CD4-positive, alpha-beta T cell treated with Interleukin-6 at 100 ng/mL for 8 hours (primary cell): Measurements from ENCODE around the gene ADK.
A peak's percentile ranks its signal among the peaks of the same experiment; 100 is the strongest.
"Not testable (repeated sequence)": the region's sequence is repeated elsewhere in the genome, so short reads cannot be mapped to it uniquely, and the experiment has no call there.

Experiments used
- DNase-seq: peaks from one replicate; pipeline ENCODE4 v3.0.0-alpha.2; 2020; ENCODE audit warnings: mixed read lengths, low spot score

The ADK gene

DNA sequence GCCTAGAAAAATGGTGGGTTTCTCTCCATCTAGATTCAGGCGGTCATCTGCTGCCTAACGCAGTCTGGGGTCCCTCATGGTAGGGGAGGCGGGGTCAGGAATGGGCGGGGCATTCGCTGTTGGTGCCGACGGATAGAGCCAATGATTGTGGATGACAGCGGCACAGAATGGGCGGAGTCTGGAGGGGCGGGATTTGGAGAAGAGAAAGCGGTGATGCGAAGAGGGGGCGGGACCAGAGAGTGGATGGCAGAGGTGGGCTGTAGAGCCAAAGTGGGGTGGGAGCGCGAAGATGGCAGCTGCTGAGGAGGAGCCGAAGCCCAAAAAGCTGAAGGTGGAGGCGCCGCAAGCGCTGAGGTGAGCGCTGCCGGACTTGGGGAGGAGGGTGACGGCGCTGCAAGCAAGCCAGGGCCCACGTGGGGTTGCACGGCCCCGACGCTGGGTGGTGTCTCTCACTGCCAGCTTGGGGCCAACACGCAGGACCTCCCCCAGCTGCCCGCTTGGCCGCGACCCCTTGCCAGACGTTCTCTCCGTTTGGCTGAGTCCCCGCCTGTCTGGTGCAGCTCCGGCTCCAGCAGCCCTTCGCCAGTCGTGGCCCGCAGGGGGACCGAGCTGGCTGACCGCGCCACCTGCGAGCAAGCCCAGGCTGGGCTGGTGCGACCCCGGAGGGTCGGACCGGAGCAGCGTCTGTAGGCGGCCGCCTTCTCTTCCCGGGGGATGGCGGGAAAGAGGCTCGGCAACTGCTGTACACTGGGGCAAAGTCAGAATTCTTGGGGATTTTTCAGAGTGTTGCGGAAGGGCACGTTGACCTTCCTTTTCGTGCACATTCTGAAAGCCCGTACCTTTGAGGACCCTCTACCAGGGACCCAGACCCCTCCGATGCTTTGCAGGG lies at the start of gene ADK:
ADK (plus strand) TSS at position 232 of the 889 bp plus-strand sequence; CDS start at position 290, 58 bp downstream.
- peak; percentile 99 for DNase-seq

DNA sequence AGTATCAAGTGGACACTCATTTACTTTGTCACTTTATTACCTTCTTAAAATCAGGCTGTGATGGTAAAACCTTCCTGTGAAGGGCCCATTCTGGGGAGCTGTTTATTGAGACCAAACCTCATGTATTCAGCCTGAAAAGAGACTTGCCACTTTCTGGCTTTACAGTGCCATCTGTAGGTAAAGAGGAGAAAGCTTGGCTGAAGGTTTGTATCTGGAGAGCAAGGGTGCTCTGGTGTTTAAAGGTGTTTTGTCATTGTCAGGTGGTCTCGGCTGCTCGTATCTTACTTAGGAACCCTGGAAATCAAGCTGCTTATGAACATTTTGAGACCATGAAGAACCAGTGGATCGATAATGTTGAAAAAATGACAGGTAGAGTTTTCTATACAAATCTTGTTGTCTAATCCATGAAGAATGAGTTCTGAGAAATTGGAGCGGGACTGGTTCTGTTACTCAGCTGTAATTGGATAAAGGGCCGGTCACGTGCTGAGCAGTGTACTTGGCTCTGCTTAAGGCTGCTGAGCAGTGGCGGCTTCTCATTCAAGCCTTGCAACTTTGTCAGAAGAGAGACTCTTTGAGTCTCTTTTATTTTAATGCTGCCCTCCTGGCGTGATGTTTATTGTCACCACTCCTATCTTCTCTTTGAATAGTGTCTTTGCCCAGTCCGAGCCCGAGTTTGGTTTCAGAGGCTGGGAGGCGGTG lies 47.3 kb upstream of the ADK start:
- no peak for DNase-seq

DNA sequence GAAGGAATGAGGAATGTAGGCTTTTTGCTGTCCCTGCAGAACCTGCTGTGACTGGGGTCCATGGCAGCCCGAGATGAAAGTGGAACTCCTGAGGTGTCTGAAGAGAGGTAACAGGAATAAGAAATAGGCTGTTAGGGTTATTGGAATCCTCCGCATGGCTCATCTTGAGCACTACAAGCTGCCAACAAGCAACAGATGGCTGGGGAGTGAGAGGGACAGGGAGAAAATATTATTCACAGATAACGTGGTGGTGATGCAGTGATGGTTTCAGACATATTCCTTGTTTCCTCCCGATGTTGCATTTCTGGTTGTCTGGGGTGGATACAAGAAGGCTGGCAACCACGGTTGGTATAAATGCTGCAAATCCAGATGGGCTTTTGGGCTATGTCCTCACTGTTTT lies 46.5 kb upstream of the ADK start:
- no peak for DNase-seq

DNA sequence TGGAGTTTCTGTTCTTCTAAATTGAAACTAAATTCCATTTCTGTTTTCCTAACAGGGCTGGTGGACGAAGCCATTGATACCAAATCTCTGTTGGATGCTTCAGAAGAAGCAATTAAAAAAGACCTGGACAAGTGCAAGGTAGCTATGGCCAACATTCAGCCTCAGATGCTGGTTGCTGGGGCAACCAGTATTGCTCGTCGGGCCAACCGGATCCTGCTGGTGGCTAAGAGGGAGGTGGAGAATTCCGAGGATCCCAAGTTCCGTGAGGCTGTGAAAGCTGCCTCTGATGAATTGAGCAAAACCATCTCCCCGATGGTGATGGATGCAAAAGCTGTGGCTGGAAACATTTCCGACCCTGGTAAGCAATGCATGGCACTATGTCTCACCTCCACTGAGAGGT lies 46.0 kb upstream of the ADK start:
- no peak for DNase-seq

DNA sequence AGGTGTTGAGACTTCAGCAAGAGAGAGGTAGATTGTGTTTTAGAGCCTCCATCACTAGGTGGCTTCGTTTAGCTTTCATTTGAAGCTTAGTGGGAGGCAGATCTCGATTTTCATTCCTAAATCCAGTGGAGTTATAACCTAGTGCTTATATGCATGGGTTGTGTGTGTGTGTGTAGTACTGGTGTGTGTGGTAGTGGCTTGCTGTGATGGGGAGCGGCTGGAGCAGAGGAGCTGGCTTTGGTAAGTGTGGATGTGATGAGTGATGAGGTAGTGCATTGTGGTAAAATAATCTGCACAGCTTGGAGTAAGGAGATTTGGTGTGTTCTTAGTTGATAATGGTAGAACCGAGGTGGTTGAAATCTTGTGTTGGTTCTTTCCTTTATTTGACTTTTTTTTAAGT lies 43.6 kb upstream of the ADK start:
- no peak for DNase-seq

DNA sequence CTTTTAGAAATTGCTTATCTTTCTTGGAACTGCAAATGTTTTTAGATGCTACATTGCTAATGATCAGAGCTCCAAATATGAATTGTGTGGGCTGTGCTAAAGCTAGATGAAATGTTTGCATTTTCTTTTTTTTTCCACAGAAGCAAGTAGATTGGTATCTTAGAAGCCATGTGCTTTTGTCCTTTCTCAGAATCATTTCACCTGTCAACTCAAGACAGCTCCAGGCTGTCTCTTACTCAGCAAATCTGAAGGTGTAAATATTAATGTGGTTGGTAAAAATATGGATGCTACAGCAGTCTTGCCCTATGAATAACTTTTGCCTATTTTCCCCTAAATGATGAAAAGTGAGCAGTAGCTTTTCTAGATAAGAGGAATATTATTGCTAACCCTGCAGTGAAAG lies 41.6 kb upstream of the ADK start:
- DNase-seq: no peak

DNA sequence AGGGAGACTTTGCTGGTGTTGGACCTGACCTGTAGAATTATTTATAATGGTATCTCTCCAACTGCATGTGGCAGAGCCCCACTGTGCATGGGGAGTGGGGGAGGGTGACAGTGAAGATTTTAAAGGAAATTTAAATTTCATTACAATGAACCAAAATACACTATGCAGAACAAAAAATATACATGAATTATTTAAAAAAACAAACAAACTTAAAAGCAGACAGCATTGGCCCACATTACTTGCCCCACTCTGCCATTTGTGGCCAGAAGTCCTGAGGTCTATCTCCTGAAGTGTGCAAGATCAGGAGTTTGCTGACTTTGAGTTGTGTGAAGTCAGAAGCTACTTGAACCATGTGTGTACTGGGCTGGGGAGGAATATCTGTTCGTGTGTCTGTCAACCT lies 40.9 kb upstream of the ADK start:
- no peak for DNase-seq

DNA sequence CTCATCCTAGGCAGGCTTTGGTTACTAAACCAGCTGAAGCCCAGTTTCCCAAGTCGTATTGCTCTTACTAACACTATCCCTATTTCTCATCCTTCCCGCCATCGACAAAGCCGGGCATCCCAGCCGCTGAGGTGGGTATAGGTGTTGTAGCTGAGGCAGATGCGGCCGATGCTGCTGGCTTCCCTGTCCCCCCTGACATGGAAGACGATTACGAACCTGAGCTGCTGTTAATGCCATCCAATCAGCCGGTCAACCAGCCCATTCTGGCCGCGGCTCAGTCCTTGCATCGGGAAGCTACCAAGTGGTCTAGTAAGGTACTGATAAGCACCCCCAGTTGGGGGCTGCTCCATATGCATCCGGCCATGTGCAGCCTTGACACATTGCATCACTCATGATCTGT lies 39.2 kb upstream of the ADK start:
- no peak for DNase-seq

DNA sequence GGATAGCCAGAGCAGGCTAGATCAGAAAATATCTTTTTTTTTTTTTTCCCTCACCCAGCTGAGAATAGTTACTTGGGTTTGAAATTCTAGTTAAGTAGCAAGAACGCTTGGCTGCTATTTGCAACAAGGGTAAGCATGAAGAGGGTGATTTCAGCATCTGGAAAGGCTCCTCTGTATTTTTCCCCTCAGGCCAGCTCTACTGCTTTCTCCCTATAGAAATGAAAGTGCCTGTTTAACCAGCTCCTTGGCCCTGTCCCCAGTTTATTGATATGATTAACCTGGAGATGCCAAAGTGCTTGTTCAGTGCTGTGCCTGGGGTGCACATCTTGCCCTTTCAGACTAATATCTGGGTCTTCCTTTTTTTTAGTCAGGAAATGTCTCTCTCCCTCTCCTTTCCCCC lies 37.5 kb upstream of the ADK start:
- DNase-seq: no peak

DNA sequence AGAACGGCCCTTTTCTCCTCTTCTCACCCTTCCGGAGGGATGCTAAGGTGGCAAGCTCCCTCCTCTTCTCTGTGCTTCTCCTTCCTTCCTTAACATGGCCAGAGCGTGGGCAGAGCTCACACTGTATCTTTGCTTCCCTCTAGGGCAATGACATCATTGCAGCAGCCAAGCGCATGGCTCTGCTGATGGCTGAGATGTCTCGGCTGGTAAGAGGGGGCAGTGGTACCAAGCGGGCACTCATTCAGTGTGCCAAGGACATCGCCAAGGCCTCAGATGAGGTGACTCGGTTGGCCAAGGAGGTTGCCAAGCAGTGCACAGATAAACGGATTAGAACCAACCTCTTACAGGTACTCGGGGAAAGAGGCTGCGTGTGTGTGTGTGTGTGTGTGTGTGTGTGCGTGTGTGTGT lies 37.0 kb upstream of the ADK start:
- no peak for DNase-seq

DNA sequence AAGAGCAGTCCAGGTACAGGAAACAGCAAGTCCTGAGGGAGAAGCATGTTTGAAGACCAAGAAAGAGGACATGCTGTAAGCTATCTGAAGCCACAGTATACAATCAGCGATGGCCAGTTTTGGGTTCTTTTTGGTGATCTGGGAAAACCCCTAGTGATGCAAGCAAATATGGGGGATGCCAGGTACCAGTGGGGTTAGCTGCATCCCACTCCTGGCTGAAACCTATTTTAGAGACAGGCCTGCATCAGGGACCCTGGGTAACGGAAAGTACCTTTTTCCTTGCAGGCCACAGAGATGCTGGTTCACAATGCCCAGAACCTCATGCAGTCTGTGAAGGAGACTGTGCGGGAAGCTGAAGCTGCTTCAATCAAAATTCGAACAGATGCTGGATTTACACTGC lies 33.3 kb upstream of the ADK start:
- no peak for DNase-seq

DNA sequence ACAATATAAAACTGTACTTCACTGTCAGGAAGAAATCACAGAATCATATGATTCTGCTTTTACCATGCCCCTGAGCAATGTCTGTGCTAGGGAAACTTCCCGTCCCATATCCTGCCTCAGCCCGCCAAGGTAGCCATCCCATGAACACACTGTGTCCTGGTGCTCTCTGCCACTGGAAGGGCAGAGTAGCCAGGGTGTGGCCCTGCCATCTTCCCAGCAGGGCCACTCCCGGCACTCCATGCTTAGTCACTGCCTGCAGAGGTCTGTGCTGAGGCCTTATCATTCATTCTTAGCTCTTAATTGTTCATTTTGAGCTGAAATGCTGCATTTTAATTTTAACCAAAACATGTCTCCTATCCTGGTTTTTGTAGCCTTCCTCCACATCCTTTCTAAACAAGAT lies 32.2 kb upstream of the ADK start:
- DNase-seq: no peak

DNA sequence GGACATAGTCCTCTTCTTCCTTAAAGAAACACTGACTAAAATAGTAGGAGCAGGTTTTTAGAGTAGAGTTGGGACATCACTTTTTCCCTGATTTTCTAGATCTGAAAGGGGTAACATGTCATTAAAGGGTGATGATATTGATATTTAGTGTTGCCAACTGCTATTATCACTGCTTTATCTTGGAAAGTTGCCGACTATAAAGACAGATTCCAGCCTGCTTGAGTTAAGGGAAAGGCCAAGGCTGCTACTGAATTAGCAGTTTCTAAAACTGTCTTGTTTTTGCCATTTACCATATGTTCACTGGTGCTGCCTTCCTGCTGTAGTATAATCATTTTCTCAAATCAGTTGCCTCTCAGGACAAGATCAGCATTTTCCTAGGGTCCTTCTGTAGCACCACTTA lies 30.1 kb upstream of the ADK start:
- DNase-seq: no peak

DNA sequence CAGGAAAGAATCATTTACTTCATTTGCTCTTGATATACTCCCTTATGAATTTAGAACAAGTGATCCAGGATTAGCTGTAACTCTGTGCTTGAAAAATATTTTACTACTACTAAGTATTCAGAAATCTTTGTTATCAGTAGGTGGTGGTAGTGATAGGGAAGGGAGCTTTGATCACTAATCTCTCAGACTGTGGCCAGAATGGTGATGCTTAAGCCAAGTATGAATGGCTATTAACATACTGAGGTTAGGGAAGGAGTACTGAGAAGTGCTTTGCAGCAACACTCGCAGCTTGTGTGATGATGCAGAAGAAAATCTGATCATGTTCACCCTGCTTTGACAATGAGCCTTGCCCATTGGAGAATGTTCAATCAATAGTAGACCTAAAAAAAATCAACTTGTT lies 29.7 kb upstream of the ADK start:
- DNase-seq: no peak

DNA sequence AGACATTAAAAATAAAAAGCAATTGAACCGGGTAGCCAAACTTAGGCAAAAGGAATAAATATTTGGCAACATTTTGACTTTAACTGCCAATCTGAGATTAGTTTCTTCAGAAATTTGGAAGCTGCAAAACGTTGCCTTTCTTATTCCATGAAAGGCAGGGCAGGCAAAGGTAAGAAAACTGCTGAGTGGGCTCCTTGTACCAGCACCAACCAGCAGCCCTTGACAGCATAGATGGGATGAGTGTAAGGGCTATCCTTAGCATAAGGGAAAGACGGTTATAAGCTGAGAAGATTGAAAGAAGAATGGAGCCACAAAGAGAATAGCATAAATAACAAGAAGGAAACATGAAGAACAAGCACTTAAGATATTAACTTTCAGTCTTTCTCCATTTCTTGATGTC lies 29.0 kb upstream of the ADK start:
- no peak for DNase-seq

DNA sequence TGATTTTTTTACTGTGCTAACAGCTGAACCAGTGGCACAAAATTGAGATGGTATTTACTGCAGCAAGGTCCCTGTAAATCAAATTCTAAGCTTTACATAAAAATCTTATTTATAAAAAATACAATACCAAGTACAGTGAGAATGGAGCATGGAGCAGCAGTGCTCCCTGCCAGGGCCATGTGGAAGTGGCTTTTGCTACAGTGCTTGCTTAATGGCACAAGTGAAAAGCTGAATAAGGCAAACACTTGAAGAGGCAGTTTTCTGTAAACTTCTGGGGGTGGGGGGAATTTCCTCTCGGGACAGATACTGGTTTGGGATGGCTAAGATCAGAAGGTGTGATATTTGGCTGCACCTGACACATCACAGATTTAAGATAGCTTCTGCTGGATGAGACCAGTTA lies 27.9 kb upstream of the ADK start:
- DNase-seq: no peak

DNA sequence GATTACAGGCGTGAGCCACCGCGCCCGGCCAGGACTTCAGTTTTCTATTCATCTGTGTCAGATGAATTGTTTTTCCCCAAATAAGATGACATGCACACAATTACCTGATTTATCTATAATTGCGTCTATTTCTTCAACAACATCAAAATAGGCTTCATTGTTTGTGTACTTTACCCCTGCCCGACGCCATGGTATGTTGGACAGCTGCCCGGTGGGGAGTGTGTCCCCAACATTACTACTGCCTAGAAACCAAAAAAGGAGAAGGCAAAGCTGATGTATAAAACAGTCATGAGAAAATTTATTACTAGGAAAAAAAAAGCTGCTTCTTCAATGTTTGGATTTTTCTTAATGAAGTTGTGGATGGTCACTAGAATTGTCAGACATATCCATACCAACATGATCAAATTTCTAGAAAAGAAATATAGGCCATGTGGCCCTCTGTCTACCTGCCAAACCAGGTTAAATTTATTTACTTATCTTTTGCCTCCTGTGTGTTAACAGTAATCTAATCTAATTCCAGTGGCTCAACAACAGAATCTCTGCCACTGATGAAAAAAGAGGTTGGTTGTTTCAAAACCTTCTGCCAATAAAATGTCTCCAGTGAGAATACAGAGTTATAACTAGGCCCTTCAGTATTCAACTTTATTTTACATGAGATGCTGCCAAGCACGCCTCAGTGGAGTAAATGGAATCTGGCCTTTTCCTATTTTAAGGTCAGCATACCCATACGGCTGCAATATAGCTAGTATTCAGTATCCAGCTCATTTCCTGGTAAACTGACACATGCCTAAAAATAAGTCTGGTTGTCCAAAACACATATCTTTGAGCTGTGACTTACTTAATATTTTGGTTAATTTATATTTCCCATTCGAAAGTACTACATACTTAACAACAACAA lies 16.8 kb upstream of the ADK start:
- no peak for DNase-seq

DNA sequence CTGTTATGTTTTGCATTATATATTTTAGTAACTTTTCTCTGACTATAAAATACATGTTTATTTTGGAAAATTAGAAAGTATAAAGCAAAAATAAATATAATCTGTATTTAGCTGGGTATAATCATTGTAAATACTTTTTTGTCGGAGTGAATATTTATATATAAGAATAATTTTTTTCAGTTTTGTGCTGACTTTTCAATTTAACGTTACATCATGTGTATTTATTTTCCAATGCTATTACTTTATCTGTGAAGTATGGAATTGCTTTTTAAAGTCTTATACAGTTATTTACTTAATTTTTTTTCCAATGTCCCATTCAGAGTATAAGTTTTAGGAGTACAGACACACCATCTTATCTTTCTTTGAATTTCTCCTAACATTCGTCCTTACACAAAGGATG lies 15.6 kb upstream of the ADK start:
- no peak for DNase-seq

DNA sequence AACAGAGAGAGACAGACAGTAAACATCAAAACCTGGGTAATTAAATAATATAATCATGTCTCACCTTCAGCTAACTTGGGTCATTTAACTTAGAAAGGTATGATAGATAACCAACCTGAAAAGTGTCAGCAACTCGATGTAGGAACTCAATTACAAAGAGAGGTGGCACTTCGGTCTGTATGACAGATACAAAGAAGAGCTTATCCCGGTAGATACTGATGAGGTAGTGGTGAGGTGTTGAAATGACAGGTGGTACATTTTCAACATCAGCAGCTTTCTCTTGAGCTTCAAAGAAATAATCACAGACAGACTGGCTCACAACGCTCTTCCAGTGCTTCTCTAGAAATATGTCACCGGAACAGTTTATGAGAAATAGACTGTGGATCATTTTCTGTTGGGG lies 13.0 kb upstream of the ADK start:
- no peak for DNase-seq

DNA sequence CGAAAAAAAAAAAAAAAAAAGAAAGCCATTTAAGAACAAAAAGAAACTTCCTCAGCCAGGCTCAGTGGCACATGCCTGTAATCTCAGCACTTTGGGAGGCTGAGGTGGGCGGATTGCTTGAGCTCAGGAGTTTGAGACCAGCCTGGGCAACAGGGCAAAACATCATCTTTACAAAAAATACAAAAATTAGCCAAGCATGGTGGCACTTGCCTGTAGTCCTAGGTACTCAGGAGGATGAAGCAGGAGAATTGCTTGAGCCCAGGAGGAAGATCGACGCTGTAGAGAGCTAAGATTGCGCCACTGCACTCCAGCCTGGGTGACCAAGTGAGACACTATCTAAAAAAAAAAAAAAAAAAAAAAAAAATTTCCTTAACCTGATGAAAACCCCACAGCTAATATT lies 12.4 kb upstream of the ADK start:
- DNase-seq: not testable (repeated sequence)

DNA sequence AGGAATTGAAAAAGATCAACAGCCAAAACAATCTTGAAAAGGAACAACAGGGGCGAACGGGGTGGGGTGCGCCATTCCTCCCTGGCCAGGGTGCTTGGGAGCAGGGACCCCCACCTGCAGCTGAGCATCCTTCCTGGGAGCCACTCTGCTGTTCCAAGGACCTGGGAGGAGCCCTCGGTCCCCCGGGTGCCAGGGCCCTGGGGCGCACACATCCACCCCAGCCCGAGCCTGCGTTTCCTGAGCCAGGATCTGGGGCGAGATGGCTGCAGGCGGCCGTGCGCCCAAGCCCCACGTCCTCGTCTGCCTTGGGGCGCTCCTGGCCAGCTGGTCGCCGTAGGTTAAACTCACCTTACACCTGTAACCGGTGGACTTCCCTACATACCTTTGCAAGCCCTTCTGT lies 11.0 kb upstream of the ADK start:
- DNase-seq: no peak

DNA sequence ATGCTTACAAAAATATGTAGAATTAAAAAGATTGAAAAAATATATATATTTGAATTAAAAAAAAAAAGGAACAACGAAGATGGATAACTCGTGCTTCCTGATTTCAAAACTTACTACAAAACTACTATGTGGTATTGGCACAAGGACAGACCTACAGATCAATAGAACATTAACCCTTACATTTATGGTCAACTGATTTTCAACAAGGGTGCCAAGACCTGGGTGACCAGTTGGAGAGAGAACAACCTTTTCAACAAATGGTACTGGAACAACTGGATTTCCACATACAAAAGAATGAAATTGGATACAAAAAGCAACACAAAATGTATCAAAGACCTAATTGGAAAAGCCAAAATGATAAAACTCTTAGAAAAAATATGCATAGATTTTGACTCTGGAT lies 10.5 kb upstream of the ADK start:
- no peak for DNase-seq

DNA sequence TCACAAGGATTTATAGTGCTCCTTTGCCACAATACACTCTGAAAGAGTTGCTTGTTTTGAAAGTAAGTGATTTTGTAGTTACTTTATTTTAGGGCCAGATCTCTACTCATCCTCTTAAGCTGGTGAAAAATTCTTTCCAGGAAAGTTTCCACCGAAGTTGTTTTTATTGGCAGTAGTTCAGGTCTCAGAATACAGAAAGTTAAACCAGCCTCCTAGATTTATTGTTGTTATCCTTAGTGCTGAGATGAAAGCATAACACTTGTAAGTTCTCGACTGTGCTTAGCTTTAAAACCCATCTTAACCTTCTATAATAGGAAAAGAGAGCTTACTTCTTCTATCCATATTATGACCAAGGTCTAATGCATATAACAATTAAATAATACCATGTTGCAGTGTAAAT lies 5.9 kb upstream of the ADK start:
- DNase-seq: no peak
